ENCODE data around the gene NUBP1.
A peak's percentile ranks its signal among the peaks of the same experiment; 100 is the strongest.
"Not testable (repeated sequence)": the region's sequence is repeated elsewhere in the genome, so short reads cannot be mapped to it uniquely, and the experiment has no call there.

Gene NUBP1

GRCh38 chr16:10765772-10766171, 22.1 kb downstream of the NUBP1 start:
- Histone ChIP-seq H3K9me3 (ENCODE audit: control insufficient read depth in 5 of 5, low read length in 5 of 5) (peaks cover 0 to 2% (median 0%) of the 10 kb centered on the region in 5 donors), H3K27me3 (ENCODE audit: control insufficient read depth in 5 of 5, insufficient read depth in 4 of 5, low read length in 5 of 5) (no peaks in the 10 kb centered on the region), H3K4me3 (ENCODE audit: low read depth in 1 of 5, low read length in 5 of 5) (no peak overlapping the region), H3K36me3 (ENCODE audit: control insufficient read depth in 5 of 5, insufficient read depth in 5 of 5, low read length in 5 of 5) (peaks cover 13 to 80% (median 65%) of the 10 kb centered on the region in 5 donors), H3K27ac (ENCODE audit: low read depth, low read length) (no peak overlapping the region), H3K9ac (ENCODE audit: low read length in 5 of 5) (peak overlapping the region in 1 of 5 donors; percentile 1), H3K4me1 (ENCODE audit: control insufficient read depth in 5 of 5, insufficient read depth in 5 of 5, low read length in 5 of 5) (peaks cover 0 to 32% (median 10%) of the 10 kb centered on the region in 5 donors)

DNA sequence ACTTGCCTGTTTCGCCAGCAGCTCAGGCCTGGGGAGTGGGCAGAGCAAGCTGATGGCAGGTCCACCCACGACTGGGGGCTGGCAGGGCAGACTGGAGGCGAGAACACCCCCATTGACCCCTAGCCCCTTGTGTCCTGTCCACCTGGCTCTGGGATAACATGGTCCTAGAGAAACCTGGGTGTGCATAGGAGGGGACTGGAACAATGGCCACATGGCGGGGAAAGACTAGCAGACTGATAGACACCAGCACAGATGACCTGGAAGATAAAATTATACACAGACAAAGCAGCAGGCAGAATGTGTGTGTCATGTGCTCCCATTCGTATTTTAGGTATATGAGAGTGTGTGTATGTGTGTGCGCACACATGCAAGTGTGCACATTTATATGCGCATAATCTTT, 23.5 kb downstream of the NUBP1 start:
- H3K36me3 ChIP-seq (ENCODE audit: control insufficient read depth in 5 of 5, insufficient read depth in 5 of 5, low read length in 5 of 5): peaks cover 12 to 66% (median 51%) of the 10 kb centered on the region in 5 donors
- H3K9me3 ChIP-seq (ENCODE audit: control insufficient read depth in 5 of 5, low read length in 5 of 5): peaks cover 0 to 2% (median 0%) of the 10 kb centered on the region in 5 donors
- no peak overlapping the region for H3K27ac ChIP-seq (ENCODE audit: low read depth, low read length)

GRCh38 chr16:10769381-10769780, 25.7 kb downstream of the NUBP1 start:
- Histone ChIP-seq H3K9ac (ENCODE audit: low read length in 5 of 5) (no peak overlapping the region), H3K4me3 (ENCODE audit: low read depth in 1 of 5, low read length in 5 of 5) (no peak overlapping the region), H3K9me3 (ENCODE audit: control insufficient read depth in 5 of 5, low read length in 5 of 5) (no peaks in the 10 kb centered on the region), H3K27me3 (ENCODE audit: control insufficient read depth in 5 of 5, insufficient read depth in 4 of 5, low read length in 5 of 5) (no peaks in the 10 kb centered on the region), H3K27ac (ENCODE audit: low read depth, low read length) (no peak overlapping the region), H3K36me3 (ENCODE audit: control insufficient read depth in 5 of 5, insufficient read depth in 5 of 5, low read length in 5 of 5) (peaks cover 10 to 44% (median 28%) of the 10 kb centered on the region in 5 donors), H3K4me1 (ENCODE audit: control insufficient read depth in 5 of 5, insufficient read depth in 5 of 5, low read length in 5 of 5) (peaks cover 0 to 37% (median 4%) of the 10 kb centered on the region in 5 donors)

More for the DNA sequence above, 23.5 kb downstream of the NUBP1 start:
- H3K4me3 ChIP-seq (ENCODE audit: low read depth in 1 of 5, low read length in 5 of 5): no peak overlapping the region
- H3K9ac ChIP-seq (ENCODE audit: low read length in 5 of 5): no peak overlapping the region
- peaks cover 0 to 32% (median 4%) of the 10 kb centered on the region in 5 donors for H3K4me1 ChIP-seq (ENCODE audit: control insufficient read depth in 5 of 5, insufficient read depth in 5 of 5, low read length in 5 of 5)
- no peaks in the 10 kb centered on the region for H3K27me3 ChIP-seq (ENCODE audit: control insufficient read depth in 5 of 5, insufficient read depth in 4 of 5, low read length in 5 of 5)

GRCh38 chr16:10770907-10771306, 27.3 kb downstream of the NUBP1 start:
- H3K27ac ChIP-seq (ENCODE audit: low read depth, low read length): no peak overlapping the region
- no peak overlapping the region for H3K4me3 ChIP-seq (ENCODE audit: low read depth in 1 of 5, low read length in 5 of 5)
- no peaks in the 10 kb centered on the region for H3K9me3 ChIP-seq (ENCODE audit: control insufficient read depth in 5 of 5, low read length in 5 of 5)
- H3K4me1 ChIP-seq (ENCODE audit: control insufficient read depth in 5 of 5, insufficient read depth in 5 of 5, low read length in 5 of 5): peaks cover 0 to 27% (median 4%) of the 10 kb centered on the region in 5 donors
- H3K36me3 ChIP-seq (ENCODE audit: control insufficient read depth in 5 of 5, insufficient read depth in 5 of 5, low read length in 5 of 5): peaks cover 8 to 29% (median 20%) of the 10 kb centered on the region in 5 donors
- H3K9ac ChIP-seq (ENCODE audit: low read length in 5 of 5): no peak overlapping the region
- no peaks in the 10 kb centered on the region for H3K27me3 ChIP-seq (ENCODE audit: control insufficient read depth in 5 of 5, insufficient read depth in 4 of 5, low read length in 5 of 5)

DNA sequence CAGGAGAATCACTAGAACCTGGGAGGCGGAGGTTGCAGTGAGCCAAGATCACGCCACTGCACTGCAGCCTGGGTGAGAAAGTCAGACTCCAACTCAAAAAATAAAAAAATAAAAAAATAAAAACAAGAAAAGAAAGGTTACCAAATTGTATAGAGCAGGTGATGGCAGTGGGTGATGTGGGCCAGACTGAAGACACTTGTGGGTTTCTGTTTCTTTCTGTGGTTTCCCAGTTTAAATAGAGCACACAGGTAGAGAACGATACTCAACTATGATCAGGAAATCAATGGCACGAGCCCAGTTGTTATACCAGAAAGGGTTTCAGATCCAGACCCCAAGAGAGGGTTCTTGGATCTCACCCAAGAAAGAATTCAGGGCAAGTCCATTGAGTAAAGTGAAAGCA, 32.6 kb downstream of the NUBP1 start:
- Histone ChIP-seq H3K9me3 (ENCODE audit: control insufficient read depth in 5 of 5, low read length in 5 of 5) (no peaks in the 10 kb centered on the region), H3K9ac (ENCODE audit: low read length in 5 of 5) (no peak overlapping the region), H3K4me3 (ENCODE audit: low read depth in 1 of 5, low read length in 5 of 5) (no peak overlapping the region), H3K27me3 (ENCODE audit: control insufficient read depth in 5 of 5, insufficient read depth in 4 of 5, low read length in 5 of 5) (no peaks in the 10 kb centered on the region), H3K4me1 (ENCODE audit: control insufficient read depth in 5 of 5, insufficient read depth in 5 of 5, low read length in 5 of 5) (peaks cover 0 to 5% (median 0%) of the 10 kb centered on the region in 5 donors), H3K27ac (ENCODE audit: low read depth, low read length) (no peak overlapping the region), H3K36me3 (ENCODE audit: control insufficient read depth in 5 of 5, insufficient read depth in 5 of 5, low read length in 5 of 5) (no peaks in the 10 kb centered on the region)

DNA sequence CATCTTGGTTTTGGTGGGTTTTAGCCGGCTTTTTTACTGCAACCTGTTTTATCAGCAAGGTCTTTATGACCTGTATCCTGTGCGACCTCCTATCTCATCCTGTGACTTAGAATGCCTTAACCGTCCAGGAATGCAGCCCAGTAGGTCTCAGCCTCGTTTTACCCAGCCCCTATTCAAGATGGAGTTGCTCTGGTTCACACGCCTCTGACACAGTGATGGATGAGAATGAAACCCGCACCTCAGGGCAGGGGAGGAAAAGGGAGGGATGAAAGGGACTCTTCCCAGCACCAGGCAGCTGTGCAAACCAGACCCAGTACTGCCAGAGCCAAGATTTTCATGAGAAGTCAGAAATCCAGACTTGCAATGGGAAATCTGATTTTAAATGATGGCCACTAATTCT, 33.3 kb downstream of the NUBP1 start:
- not testable (repeated sequence) for H3K9ac ChIP-seq (ENCODE audit: low read length in 5 of 5); H3K4me3 ChIP-seq (ENCODE audit: low read depth in 1 of 5, low read length in 5 of 5); H3K27me3 ChIP-seq (ENCODE audit: control insufficient read depth in 5 of 5, insufficient read depth in 4 of 5, low read length in 5 of 5); H3K36me3 ChIP-seq (ENCODE audit: control insufficient read depth in 5 of 5, insufficient read depth in 5 of 5, low read length in 5 of 5); H3K9me3 ChIP-seq (ENCODE audit: control insufficient read depth in 5 of 5, low read length in 5 of 5); H3K4me1 ChIP-seq (ENCODE audit: control insufficient read depth in 5 of 5, insufficient read depth in 5 of 5, low read length in 5 of 5); H3K27ac ChIP-seq (ENCODE audit: low read depth, low read length)

- Histone ChIP-seq H3K9ac (ENCODE audit: low read length in 5 of 5) (no peak overlapping the region), H3K36me3 (ENCODE audit: control insufficient read depth in 5 of 5, insufficient read depth in 5 of 5, low read length in 5 of 5) (no peaks in the 10 kb centered on the region), H3K9me3 (ENCODE audit: control insufficient read depth in 5 of 5, low read length in 5 of 5) (no peaks in the 10 kb centered on the region), H3K27ac (ENCODE audit: low read depth, low read length) (no peak overlapping the region), H3K4me1 (ENCODE audit: control insufficient read depth in 5 of 5, insufficient read depth in 5 of 5, low read length in 5 of 5) (peaks cover 0 to 5% (median 0%) of the 10 kb centered on the region in 5 donors), H3K27me3 (ENCODE audit: control insufficient read depth in 5 of 5, insufficient read depth in 4 of 5, low read length in 5 of 5) (no peaks in the 10 kb centered on the region), H3K4me3 (ENCODE audit: low read depth in 1 of 5, low read length in 5 of 5) (no peak overlapping the region)
These were observed 33.7 kb downstream of the NUBP1 start for GRCh38 chr16:10777356-10777755.

- not testable (repeated sequence) for H3K9ac ChIP-seq (ENCODE audit: low read length in 5 of 5); H3K4me3 ChIP-seq (ENCODE audit: low read depth in 1 of 5, low read length in 5 of 5); H3K27ac ChIP-seq (ENCODE audit: low read depth, low read length); H3K36me3 ChIP-seq (ENCODE audit: control insufficient read depth in 5 of 5, insufficient read depth in 5 of 5, low read length in 5 of 5); H3K9me3 ChIP-seq (ENCODE audit: control insufficient read depth in 5 of 5, low read length in 5 of 5); H3K27me3 ChIP-seq (ENCODE audit: control insufficient read depth in 5 of 5, insufficient read depth in 4 of 5, low read length in 5 of 5); H3K4me1 ChIP-seq (ENCODE audit: control insufficient read depth in 5 of 5, insufficient read depth in 5 of 5, low read length in 5 of 5)
These were observed 36.3 kb downstream of the NUBP1 start for GRCh38 chr16:10779908-10780307.

GRCh38 chr16:10780628-10781027, 37.0 kb downstream of the NUBP1 start:
- Histone ChIP-seq H3K27ac (ENCODE audit: low read depth, low read length) (no peak overlapping the region), H3K36me3 (ENCODE audit: control insufficient read depth in 5 of 5, insufficient read depth in 5 of 5, low read length in 5 of 5) (no peaks in the 10 kb centered on the region), H3K4me1 (ENCODE audit: control insufficient read depth in 5 of 5, insufficient read depth in 5 of 5, low read length in 5 of 5) (no peaks in the 10 kb centered on the region), H3K9ac (ENCODE audit: low read length in 5 of 5) (no peak overlapping the region), H3K9me3 (ENCODE audit: control insufficient read depth in 5 of 5, low read length in 5 of 5) (no peaks in the 10 kb centered on the region), H3K4me3 (ENCODE audit: low read depth in 1 of 5, low read length in 5 of 5) (no peak overlapping the region), H3K27me3 (ENCODE audit: control insufficient read depth in 5 of 5, insufficient read depth in 4 of 5, low read length in 5 of 5) (no peaks in the 10 kb centered on the region)

DNA sequence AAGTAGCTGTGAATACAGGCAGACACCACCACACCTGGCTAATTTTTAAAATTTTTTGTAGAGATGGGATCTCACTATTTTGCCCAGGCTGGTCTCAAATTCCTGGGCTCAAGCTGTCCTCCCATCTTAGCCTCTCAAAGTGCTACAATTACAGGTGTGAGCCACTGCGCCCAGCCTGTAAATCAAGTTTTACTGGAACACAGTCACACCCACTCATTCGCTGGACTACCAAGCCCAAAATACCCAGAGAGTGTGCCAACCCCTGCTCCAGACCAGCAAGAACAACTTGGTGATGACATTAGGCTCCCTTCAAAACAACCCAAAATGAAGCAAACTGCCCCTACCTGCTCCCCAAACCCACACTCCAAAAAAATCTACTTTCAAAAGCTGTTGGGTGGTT, 39.0 kb downstream of the NUBP1 start:
- no peak overlapping the region for H3K27ac ChIP-seq (ENCODE audit: low read depth, low read length)
- no peaks in the 10 kb centered on the region for H3K36me3 ChIP-seq (ENCODE audit: control insufficient read depth in 5 of 5, insufficient read depth in 5 of 5, low read length in 5 of 5)
- no peaks in the 10 kb centered on the region for H3K4me1 ChIP-seq (ENCODE audit: control insufficient read depth in 5 of 5, insufficient read depth in 5 of 5, low read length in 5 of 5)
- no peaks in the 10 kb centered on the region for H3K9me3 ChIP-seq (ENCODE audit: control insufficient read depth in 5 of 5, low read length in 5 of 5)
- no peaks in the 10 kb centered on the region for H3K27me3 ChIP-seq (ENCODE audit: control insufficient read depth in 5 of 5, insufficient read depth in 4 of 5, low read length in 5 of 5)
- no peak overlapping the region for H3K9ac ChIP-seq (ENCODE audit: low read length in 5 of 5)
- no peak overlapping the region for H3K4me3 ChIP-seq (ENCODE audit: low read depth in 1 of 5, low read length in 5 of 5)

GRCh38 chr16:10787304-10787703, 43.7 kb downstream of the NUBP1 start:
- Histone ChIP-seq H3K27me3 (ENCODE audit: control insufficient read depth in 5 of 5, insufficient read depth in 4 of 5, low read length in 5 of 5) (no peaks in the 10 kb centered on the region), H3K4me3 (ENCODE audit: low read depth in 1 of 5, low read length in 5 of 5) (no peak overlapping the region), H3K9ac (ENCODE audit: low read length in 5 of 5) (no peak overlapping the region), H3K27ac (ENCODE audit: low read depth, low read length) (no peak overlapping the region), H3K9me3 (ENCODE audit: control insufficient read depth in 5 of 5, low read length in 5 of 5) (no peaks in the 10 kb centered on the region), H3K36me3 (ENCODE audit: control insufficient read depth in 5 of 5, insufficient read depth in 5 of 5, low read length in 5 of 5) (no peaks in the 10 kb centered on the region), H3K4me1 (ENCODE audit: control insufficient read depth in 5 of 5, insufficient read depth in 5 of 5, low read length in 5 of 5) (peaks cover 0 to 2% (median 0%) of the 10 kb centered on the region in 5 donors)
